NOMO-1 (cell line): ENCODE results near the gene PAK4.
"Not testable (repeated sequence)": the region's sequence is repeated elsewhere in the genome, so short reads cannot be mapped to it uniquely, and the experiment has no call there.

Source experiments
- DNase-seq, 2 experiments: peaks; one replicate each; lab custom pipeline; 2025; ENCODE audit not compliant: unreplicated experiment in 2 of 2; lab: John Stamatoyannopoulos, UW

PAK4 gene

GRCh38 chr19:39125554-39126311 lies at the start of gene PAK4:
TSS of gene PAK4 (plus strand) at chr19:39125786. CDS start at chr19:39169554, 43,768 bp downstream.
- peak; percentile 96 to 99 for DNase-seq

GRCh38 chr19:39077323-39077722 lies 48.3 kb upstream of the PAK4 start:
- no peak for DNase-seq

- no peak for DNase-seq
Measured at GRCh38 chr19:39078436-39079200, 47.0 kb upstream of the PAK4 start.

- no peak for DNase-seq
Measured at GRCh38 chr19:39080431-39080830, 45.2 kb upstream of the PAK4 start.

GRCh38 chr19:39082167-39082566 lies 43.4 kb upstream of the PAK4 start:
- DNase-seq = no peak

- no peak for DNase-seq
Measured at GRCh38 chr19:39082745-39083598, 42.6 kb upstream of the PAK4 start.

- no peak for DNase-seq
Measured at GRCh38 chr19:39083599-39083982, 42.0 kb upstream of the PAK4 start.

GRCh38 chr19:39083983-39084731 lies 41.4 kb upstream of the PAK4 start, which contains the start of gene ACP7:
TSS of gene ACP7 (plus strand) at chr19:39084368. CDS start at chr19:39085270, 902 bp downstream.
- DNase-seq = no peak

GRCh38 chr19:39084732-39085080 lies 40.9 kb upstream of the PAK4 start:
- DNase-seq = no peak

- DNase-seq = no peak
Measured at GRCh38 chr19:39085392-39085791, 40.2 kb upstream of the PAK4 start.

- DNase-seq = no peak
Measured at GRCh38 chr19:39086386-39086785, 39.2 kb upstream of the PAK4 start.

- no peak for DNase-seq
Measured at GRCh38 chr19:39087907-39088686, 37.5 kb upstream of the PAK4 start.

- DNase-seq = not testable (repeated sequence)
Measured at GRCh38 chr19:39090016-39090415, 35.6 kb upstream of the PAK4 start.

GRCh38 chr19:39090881-39091280 lies 34.7 kb upstream of the PAK4 start:
- DNase-seq = no peak

- DNase-seq = not testable (repeated sequence)
Measured at GRCh38 chr19:39095799-39096540, 29.6 kb upstream of the PAK4 start.

GRCh38 chr19:39097299-39097698 lies 28.3 kb upstream of the PAK4 start:
- DNase-seq = no peak

GRCh38 chr19:39097721-39098120 lies 27.9 kb upstream of the PAK4 start:
- DNase-seq = no peak

GRCh38 chr19:39098365-39099269 lies 27.0 kb upstream of the PAK4 start:
- DNase-seq = no peak
